Stomach (tissue), 4 donors: Measurements from ENCODE around the gene MED15.

Experiments used
- POLR2A ChIP-seq, 4 donors: fragments of 450-650 bp; IDR thresholded peaks; one replicate each; pipeline ENCODE4 v1.6.1; 2016; ENCODE audit warnings: antibody characterized with exemption in 4 of 4, control low read depth in 2 of 4, mild to moderate bottlenecking in 1 of 4, moderate library complexity in 1 of 4
- TF ChIP-seq, protein P1 (sequence below), 7 experiments: fragments of 450-650 bp in 4 of 7; fragments of 200-600 bp in 3 of 7; sonication (generic) in 3 of 7; IDR thresholded peaks; one replicate each; pipeline ENCODE4 v1.5.1; 2016 to 2019; ENCODE audit warnings: antibody characterized with exemption in 7 of 7, control low read depth in 2 of 7, mild to moderate bottlenecking in 1 of 7

DNA sequence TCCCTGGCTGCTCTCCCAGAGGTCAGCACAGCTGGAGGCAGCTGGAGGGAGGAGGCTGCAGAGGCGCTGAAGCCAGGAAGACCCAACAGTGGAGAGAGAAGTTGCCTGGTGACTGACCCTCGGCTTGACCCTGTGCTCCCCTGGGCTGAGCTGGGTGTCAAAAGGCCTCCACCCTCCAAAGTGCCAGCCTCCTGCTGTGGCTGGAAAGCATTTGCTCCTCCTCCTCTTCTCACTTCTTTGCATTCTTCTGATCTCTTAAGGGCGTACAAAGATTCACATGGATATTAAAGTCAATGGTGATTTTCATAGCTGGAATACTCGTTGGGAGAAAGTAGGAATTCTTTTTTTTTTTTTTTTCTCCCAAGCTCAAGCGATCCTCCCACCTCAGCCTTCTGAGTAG is 91.7 kb downstream of the MED15 start:
- TF ChIP-seq, protein P1, sequence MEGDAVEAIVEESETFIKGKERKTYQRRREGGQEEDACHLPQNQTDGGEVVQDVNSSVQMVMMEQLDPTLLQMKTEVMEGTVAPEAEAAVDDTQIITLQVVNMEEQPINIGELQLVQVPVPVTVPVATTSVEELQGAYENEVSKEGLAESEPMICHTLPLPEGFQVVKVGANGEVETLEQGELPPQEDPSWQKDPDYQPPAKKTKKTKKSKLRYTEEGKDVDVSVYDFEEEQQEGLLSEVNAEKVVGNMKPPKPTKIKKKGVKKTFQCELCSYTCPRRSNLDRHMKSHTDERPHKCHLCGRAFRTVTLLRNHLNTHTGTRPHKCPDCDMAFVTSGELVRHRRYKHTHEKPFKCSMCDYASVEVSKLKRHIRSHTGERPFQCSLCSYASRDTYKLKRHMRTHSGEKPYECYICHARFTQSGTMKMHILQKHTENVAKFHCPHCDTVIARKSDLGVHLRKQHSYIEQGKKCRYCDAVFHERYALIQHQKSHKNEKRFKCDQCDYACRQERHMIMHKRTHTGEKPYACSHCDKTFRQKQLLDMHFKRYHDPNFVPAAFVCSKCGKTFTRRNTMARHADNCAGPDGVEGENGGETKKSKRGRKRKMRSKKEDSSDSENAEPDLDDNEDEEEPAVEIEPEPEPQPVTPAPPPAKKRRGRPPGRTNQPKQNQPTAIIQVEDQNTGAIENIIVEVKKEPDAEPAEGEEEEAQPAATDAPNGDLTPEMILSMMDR (IDR thresholded peaks at IDR 0.05) = no peak
- no peak for TF ChIP-seq POLR2A (IDR thresholded peaks at IDR 0.05)
